Prostate gland (tissue), 2 donors: ENCODE data around the gene MAB21L1. TPM values are rescaled to one million over a fixed set of nuclear protein-coding genes. Genes with fewer than 3 reads are reported as not detected.

Experiments
- DNase-seq: peaks from one replicate; pipeline ENCODE4 v3.0.0-alpha.2; 2019; ENCODE audit warnings: low spot score
- H3K27ac ChIP-seq, 2 donors: fragments of 200-600 bp; sonication (generic); 2 replicates each; pipeline ENCODE4 v1.5.1; 2017 to 2019
- H3K27me3 ChIP-seq: fragments of 200-600 bp; sonication (generic); replicated peaks from 2 replicates; pipeline ENCODE4 v1.5.1; 2019; ENCODE audit not compliant: insufficient read depth
- H3K36me3 ChIP-seq, 2 donors: fragments of 200-600 bp; sonication (generic); 1 replicate in 1 of 2; 2 replicates in 1 of 2; pipeline versions ENCODE4 v1.5.1 to v1.8.1; 2017 to 2019
- H3K4me1 ChIP-seq: fragments of 200-600 bp; sonication (generic); replicated peaks from 2 replicates; pipeline ENCODE4 v1.5.1; 2019
- H3K4me3 ChIP-seq, 2 donors: fragments of 200-600 bp; sonication (generic); 2 replicates each; pipeline ENCODE4 v1.5.1; 2017 to 2019
- H3K9me3 ChIP-seq: fragments of 200-600 bp; sonication (generic); 2 replicates; pipeline ENCODE4 v1.5.1; 2017
- POLR2A ChIP-seq: fragments of 450-650 bp; IDR thresholded peaks from one replicate; pipeline ENCODE4 v1.6.1; 2016; ENCODE audit warnings: antibody characterized with exemption, mild to moderate bottlenecking
- POLR2AphosphoS5 ChIP-seq: sonication (generic); formaldehyde crosslinking; IDR thresholded peaks from one replicate; pipeline ENCODE4 v1.6.1; 2017; ENCODE audit warnings: antibody characterized with exemption
- WGBS: methylation state at CpG from one replicate; pipeline ENCODE4 v1.1.5; 2018; 5-methylcytosine and 5-hydroxymethylcytosine counted together
- intact Hi-C: fragments of 100-400 bp; cut with DNase I; formaldehyde crosslinking; loops from one replicate; pipeline ENCODE4 v1.14.2; 2022
- total RNA-seq, 2 donors: library from RNA; depleted of rRNA; stranded (reverse); fragments of >200 nt; gene quantifications; one replicate each; pipeline ENCODE4 v1.1.0, GENCODE V29; 2016
- TF ChIP-seq, protein P1 (sequence below), 4 experiments: fragments of 200-600 bp in 2 of 4; fragments of 450-650 bp in 2 of 4; sonication (generic) in 2 of 4; IDR thresholded peaks; 1 replicate in 3 of 4; 2 replicates in 1 of 4; pipeline ENCODE4 v1.5.1; 2016 to 2019; ENCODE audit warnings: antibody characterized with exemption in 4 of 4, mild to moderate bottlenecking in 2 of 4, moderate library complexity in 2 of 4

Gene MAB21L1
- total RNA-seq, 2 donors from 2014 or later, result 0.51 to 3.1 TPM

DNA sequence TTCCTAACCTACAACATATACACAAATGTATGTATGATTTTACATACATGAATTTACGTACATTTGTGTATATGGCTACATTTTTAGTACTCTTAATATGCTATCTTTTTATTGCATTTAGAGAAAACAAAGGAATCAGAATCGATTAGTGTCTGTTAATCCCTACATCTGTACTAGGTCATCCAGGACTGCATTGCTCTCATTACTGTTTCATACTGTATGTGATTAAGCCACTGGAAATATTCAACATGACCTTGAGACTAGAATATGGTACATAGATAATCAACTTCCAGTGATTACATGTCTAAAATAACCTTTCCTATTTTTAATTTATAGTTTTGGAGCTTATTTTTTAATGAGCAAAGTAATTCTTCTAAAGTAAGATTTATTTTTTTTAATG lies 5.3 kb upstream of the MAB21L1 start:
- no peak for TF ChIP-seq POLR2A
- no peak for TF ChIP-seq POLR2AphosphoS5
- TF ChIP-seq, protein P1, sequence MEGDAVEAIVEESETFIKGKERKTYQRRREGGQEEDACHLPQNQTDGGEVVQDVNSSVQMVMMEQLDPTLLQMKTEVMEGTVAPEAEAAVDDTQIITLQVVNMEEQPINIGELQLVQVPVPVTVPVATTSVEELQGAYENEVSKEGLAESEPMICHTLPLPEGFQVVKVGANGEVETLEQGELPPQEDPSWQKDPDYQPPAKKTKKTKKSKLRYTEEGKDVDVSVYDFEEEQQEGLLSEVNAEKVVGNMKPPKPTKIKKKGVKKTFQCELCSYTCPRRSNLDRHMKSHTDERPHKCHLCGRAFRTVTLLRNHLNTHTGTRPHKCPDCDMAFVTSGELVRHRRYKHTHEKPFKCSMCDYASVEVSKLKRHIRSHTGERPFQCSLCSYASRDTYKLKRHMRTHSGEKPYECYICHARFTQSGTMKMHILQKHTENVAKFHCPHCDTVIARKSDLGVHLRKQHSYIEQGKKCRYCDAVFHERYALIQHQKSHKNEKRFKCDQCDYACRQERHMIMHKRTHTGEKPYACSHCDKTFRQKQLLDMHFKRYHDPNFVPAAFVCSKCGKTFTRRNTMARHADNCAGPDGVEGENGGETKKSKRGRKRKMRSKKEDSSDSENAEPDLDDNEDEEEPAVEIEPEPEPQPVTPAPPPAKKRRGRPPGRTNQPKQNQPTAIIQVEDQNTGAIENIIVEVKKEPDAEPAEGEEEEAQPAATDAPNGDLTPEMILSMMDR (IDR thresholded peaks at IDR 0.05), result no peak
- WGBS, result 92% methylated on average over 2 of the region's 2 CpGs
- intact Hi-C loops, result no loop called here
- no peaks in the 10 kb centered on the region for H3K4me1 ChIP-seq
- no peaks in the 10 kb centered on the region for H3K36me3 ChIP-seq
- H3K9me3 ChIP-seq, result no peaks in the 10 kb centered on the region
- H3K27me3 ChIP-seq, result no peaks in the 10 kb centered on the region
- no peak overlapping the region for H3K4me3 ChIP-seq
- H3K27ac ChIP-seq, result no peak overlapping the region
- DNase-seq, result no peak

DNA sequence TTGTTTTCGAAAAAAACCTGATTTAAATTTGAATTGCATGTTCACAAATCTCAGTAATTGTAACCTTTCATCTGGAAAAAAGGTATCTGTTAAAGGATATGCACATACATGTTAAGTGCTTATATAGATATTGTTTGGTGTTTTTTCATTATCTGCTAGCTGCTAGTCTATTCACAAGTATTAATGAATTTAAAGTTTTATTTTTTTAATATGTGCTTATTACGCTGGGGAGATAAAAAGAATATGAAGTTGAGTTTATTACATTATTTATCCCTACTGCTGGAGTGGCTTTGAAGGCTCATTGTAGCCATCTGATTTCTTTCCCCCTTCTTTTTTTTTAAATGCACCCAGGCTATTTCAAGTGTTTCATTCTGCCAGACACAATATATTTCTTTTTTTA lies 3.9 kb upstream of the MAB21L1 start:
- Histone ChIP-seq H3K36me3 (no peaks in the 10 kb centered on the region), H3K27ac (no peak overlapping the region), H3K4me3 (no peak overlapping the region), H3K9me3 (no peaks in the 10 kb centered on the region), H3K27me3 (peaks cover 4% of the 10 kb centered on the region), H3K4me1 (no peaks in the 10 kb centered on the region)
- intact Hi-C loops, result no loop called here
- DNase-seq, result no peak
- no peak for TF ChIP-seq POLR2A
- TF ChIP-seq, protein P1 (IDR thresholded peaks at IDR 0.05), result no peak
- TF ChIP-seq POLR2AphosphoS5, result no peak
- 93% methylated on average over 2 of the region's 2 CpGs for WGBS

DNA sequence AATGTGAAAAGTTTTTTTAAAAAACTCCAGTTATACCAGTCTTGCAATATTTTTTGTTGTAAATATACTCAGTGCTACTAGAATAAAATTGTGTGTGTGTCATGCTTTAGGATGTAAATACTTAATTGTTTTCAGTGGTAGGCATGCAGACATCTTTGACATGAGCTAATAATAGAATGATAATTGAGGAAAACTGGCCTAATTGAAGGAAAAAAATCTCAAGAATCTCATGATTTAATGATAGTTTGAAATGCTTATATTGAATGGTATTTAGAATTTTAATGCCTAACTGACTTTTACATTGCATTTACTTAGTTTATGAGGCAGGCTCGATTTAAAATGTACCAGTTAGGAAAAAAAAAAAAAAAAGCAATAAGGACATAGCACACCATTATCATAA lies 3.2 kb upstream of the MAB21L1 start:
- no peaks in the 10 kb centered on the region for H3K9me3 ChIP-seq
- no peak for DNase-seq
- 72% methylated on average over 1 of the region's 1 CpG for WGBS
- H3K4me3 ChIP-seq, result no peak overlapping the region
- H3K36me3 ChIP-seq, result no peaks in the 10 kb centered on the region
- intact Hi-C loops, result no loop called here
- H3K4me1 ChIP-seq, result no peaks in the 10 kb centered on the region
- TF ChIP-seq POLR2A (no peak), POLR2AphosphoS5 (no peak)
- TF ChIP-seq, protein P1 (IDR thresholded peaks at IDR 0.05), result no peak
- peaks cover 6% of the 10 kb centered on the region for H3K27me3 ChIP-seq
- H3K27ac ChIP-seq, result no peak overlapping the region

DNA sequence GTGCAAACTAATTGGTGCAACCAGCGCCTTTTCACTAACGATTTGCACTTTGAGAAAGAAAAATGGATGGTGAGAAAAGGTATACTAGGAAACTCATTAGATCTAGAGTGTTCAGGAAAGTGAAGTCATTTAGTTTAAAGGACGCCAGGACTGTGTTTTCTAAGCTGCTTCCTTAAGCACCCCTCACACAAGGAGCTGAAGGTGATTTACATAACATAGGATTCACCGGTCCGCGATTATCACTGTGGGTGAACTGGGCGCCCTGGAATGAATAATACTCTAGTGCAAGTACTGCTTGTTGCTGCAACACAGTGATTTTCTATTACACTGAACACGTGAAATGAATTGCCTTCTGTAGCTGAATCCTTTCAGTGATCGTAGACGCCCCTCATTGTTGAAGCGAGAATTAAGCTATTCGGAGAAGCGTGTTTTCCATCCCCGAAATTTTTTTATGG lies 2.6 kb upstream of the MAB21L1 start:
- intact Hi-C loops, result no loop called here
- H3K4me1 ChIP-seq, result no peaks in the 10 kb centered on the region
- TF ChIP-seq POLR2A, result no peak
- TF ChIP-seq, protein P1 (IDR thresholded peaks at IDR 0.05), result no peak
- TF ChIP-seq POLR2AphosphoS5, result no peak
- no peaks in the 10 kb centered on the region for H3K9me3 ChIP-seq
- peaks cover 6% of the 10 kb centered on the region for H3K27me3 ChIP-seq
- no peaks in the 10 kb centered on the region for H3K36me3 ChIP-seq
- WGBS, result 66% methylated on average over 14 of the region's 14 CpGs
- H3K4me3 ChIP-seq, result no peak overlapping the region
- no peak for DNase-seq
- no peak overlapping the region for H3K27ac ChIP-seq

DNA sequence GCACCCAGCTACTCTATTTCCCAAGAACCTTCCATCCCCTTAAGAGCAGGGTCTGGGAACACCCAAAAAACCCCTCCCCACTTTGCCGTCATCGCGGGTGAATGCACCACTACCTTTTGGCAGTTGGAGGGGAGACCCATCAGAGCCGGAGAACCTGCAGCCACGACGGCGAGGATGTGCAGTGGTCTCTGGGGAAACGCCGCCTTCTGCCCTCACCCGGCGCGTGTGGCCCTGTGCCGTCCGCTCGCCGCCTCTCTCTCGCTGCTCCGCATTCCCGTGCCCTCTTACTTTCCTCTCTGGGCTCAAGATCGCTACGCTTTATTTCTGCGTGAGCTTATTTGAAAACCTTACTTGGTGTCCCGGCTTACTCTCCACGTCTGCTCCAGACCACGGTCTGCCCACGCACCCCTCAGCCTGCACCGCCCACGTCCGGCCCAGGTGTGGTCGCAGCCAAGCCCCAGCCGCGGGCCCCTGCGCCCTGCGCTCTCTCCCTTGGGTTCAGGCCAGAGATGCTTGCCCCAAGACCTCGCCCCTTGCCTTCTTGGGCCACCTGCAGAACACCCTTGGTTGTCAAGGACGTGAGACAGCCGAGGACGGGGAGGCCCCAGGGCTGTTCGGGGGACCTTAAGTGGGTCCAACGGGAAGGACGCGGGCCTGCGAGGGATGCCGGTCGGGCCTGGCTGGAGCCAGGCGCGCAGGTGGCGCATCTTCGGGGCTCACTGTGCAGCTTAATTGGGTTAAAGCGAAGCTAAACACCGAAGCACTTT lies 2.0 kb upstream of the MAB21L1 start:
- Histone ChIP-seq H3K27me3 (peaks cover 6% of the 10 kb centered on the region), H3K27ac (no peak overlapping the region), H3K4me3 (no peak overlapping the region), H3K4me1 (no peaks in the 10 kb centered on the region), H3K36me3 (no peaks in the 10 kb centered on the region), H3K9me3 (no peaks in the 10 kb centered on the region)
- intact Hi-C loops, result no loop called here
- no peak for DNase-seq
- WGBS, result 47% methylated on average over 51 of the region's 51 CpGs
- TF ChIP-seq POLR2AphosphoS5, result no peak
- no peak for TF ChIP-seq POLR2A
- TF ChIP-seq, protein P1 (IDR thresholded peaks at IDR 0.05), result no peak
